Measurements from ENCODE around the gene OCEL1. TPM values are rescaled to one million over a fixed set of nuclear protein-coding genes. Genes with fewer than 3 reads are reported as not detected.
A peak's percentile ranks its signal among the peaks of the same experiment; 100 is the strongest.

OCEL1 gene
- total RNA-seq, 1 donor from 2014 or later = 22.4 TPM

GRCh38 chr19:17234911-17235299, 8.9 kb downstream of the OCEL1 start:
- Mint-ChIP-seq H3K4me1 (peaks cover 9% of the 10 kb centered on the region), H3K9me3 (no peaks in the 10 kb centered on the region), H3K27ac (no peak overlapping the region), H3K36me3 (ENCODE audit: low read depth) (peaks cover 7% of the 10 kb centered on the region), H3K4me3 (peak overlapping the region; percentile 82), H3K27me3 (no peaks in the 10 kb centered on the region)
- intact Hi-C loops (cut with micrococcal nuclease) = loop anchor here (1.0 to 2.0 kb wide), 8 partner anchors 9 to 168 kb away; partner anchors contain the start of genes BABAM1, HAUS8, MYO9B and OCEL1
- ChIA-PET POLR2A (interaction anchor here (0.6 to 4.2 kb wide), 10 partner anchors 8 to 616 kb away, joined by 3 to 25 read pairs (median 4); partner anchors contain the start of genes OCEL1 and USE1), CTCF (interaction anchor here (0.9 to 2.7 kb wide), 15 partner anchors 8 to 409 kb away, joined by 3 to 10 read pairs (median 4); partner anchors contain the start of genes ANKLE1, BABAM1, HAUS8 and USE1)
- DNase-seq (peak; percentile 61), ATAC-seq (ENCODE audit: low read depth) (peak; percentile 65)
- no peak for TF ChIP-seq CTCF (IDR thresholded peaks at IDR 0.05)

GRCh38 chr19:17235300-17235970, 9.4 kb downstream of the OCEL1 start:
- DNase-seq (peak; percentile 66), ATAC-seq (ENCODE audit: low read depth) (peak; percentile 90)
- no peak overlapping the region for H3K27ac Mint-ChIP-seq
- peaks cover 9% of the 10 kb centered on the region for H3K4me1 Mint-ChIP-seq
- H3K36me3 Mint-ChIP-seq (ENCODE audit: low read depth) = peaks cover 7% of the 10 kb centered on the region
- ChIA-PET POLR2A (interaction anchor here (0.6 to 4.2 kb wide), 13 partner anchors 9 to 159 kb away, joined by 3 to 25 read pairs (median 4); partner anchors contain the start of genes NR2F6, OCEL1 and USE1), CTCF (interaction anchor here (0.6 to 2.7 kb wide), 21 partner anchors 9 to 462 kb away, joined by 3 to 10 read pairs (median 4); partner anchors contain the start of genes ANKLE1, BABAM1, HAUS8 and MYO9B)
- H3K9me3 Mint-ChIP-seq = no peaks in the 10 kb centered on the region
- intact Hi-C loops (cut with micrococcal nuclease) = loop anchor here (1.0 to 2.0 kb wide), 8 partner anchors 9 to 168 kb away; partner anchors contain the start of genes BABAM1, HAUS8, MYO9B and OCEL1
- no peaks in the 10 kb centered on the region for H3K27me3 Mint-ChIP-seq
- peak overlapping the region; percentile 82 for H3K4me3 Mint-ChIP-seq
- TF ChIP-seq CTCF (IDR thresholded peaks at IDR 0.05) = no peak

GRCh38 chr19:17235971-17236777, 10.1 kb downstream of the OCEL1 start:
- intact Hi-C loops (cut with micrococcal nuclease) = loop anchor here (1.0 to 2.0 kb wide), 8 partner anchors 10 to 169 kb away; partner anchors contain the start of genes BABAM1, HAUS8, MYO9B and OCEL1
- H3K4me1 Mint-ChIP-seq = peaks cover 9% of the 10 kb centered on the region
- no peak for TF ChIP-seq CTCF (IDR thresholded peaks at IDR 0.05)
- POLR2A ChIA-PET = interaction anchor here (0.6 to 4.2 kb wide), 11 partner anchors 9 to 612 kb away, joined by 3 to 25 read pairs (median 4); partner anchors contain the start of genes NR2F6, OCEL1 and USE1
- H3K4me3 Mint-ChIP-seq = peak overlapping the region; percentile 15
- no peak for DNase-seq
- no peaks in the 10 kb centered on the region for H3K9me3 Mint-ChIP-seq
- CTCF ChIA-PET = interaction anchor here (0.6 to 2.7 kb wide), 21 partner anchors 8 to 463 kb away, joined by 3 to 10 read pairs (median 4); partner anchors contain the start of genes ANKLE1, BABAM1, HAUS8 and MYO9B
- H3K27me3 Mint-ChIP-seq = no peaks in the 10 kb centered on the region
- peak; percentile 25 for ATAC-seq (ENCODE audit: low read depth)
- H3K36me3 Mint-ChIP-seq (ENCODE audit: low read depth) = peaks cover 7% of the 10 kb centered on the region
- no peak overlapping the region for H3K27ac Mint-ChIP-seq

GRCh38 chr19:17236811-17237543, 11.0 kb downstream of the OCEL1 start:
- no peaks in the 10 kb centered on the region for H3K9me3 Mint-ChIP-seq
- ChIA-PET CTCF (interaction anchor here (1.1 to 2.7 kb wide), 3 partner anchors 23 to 185 kb away, joined by 3 to 10 read pairs (median 5); no protein-coding TSS in a partner anchor), POLR2A (interaction anchor here (0.6 to 4.2 kb wide), 3 partner anchors 22 to 611 kb away, joined by 3 to 25 read pairs (median 4); partner anchors contain the start of gene USE1)
- peaks cover 9% of the 10 kb centered on the region for H3K4me1 Mint-ChIP-seq
- TF ChIP-seq CTCF (IDR thresholded peaks at IDR 0.05) = no peak
- no peaks in the 10 kb centered on the region for H3K27me3 Mint-ChIP-seq
- no peak overlapping the region for H3K27ac Mint-ChIP-seq
- H3K36me3 Mint-ChIP-seq (ENCODE audit: low read depth) = peaks cover 4% of the 10 kb centered on the region
- intact Hi-C loops (cut with micrococcal nuclease) = no loop called here
- H3K4me3 Mint-ChIP-seq = no peak overlapping the region
- ATAC-seq (ENCODE audit: low read depth) (no peak), DNase-seq (no peak)
